Sigmoid colon (tissue), 7 donors: ENCODE measurements around the gene UBL4A. TPM values are rescaled to one million over a fixed set of nuclear protein-coding genes. Genes with fewer than 3 reads are reported as not detected.

ENCODE experiments used
- DNase-seq: peaks from one replicate; pipeline ENCODE4 v3.0.0-alpha.2; 2019
- H3K27ac ChIP-seq, 4 donors: fragments of 200-600 bp; sonication (generic); one replicate each; pipeline ENCODE4 v1.5.1; 2016 to 2019; ENCODE audit warnings: mild to moderate bottlenecking in 1 of 4
- H3K27me3 ChIP-seq, 3 donors: fragments of 200-600 bp; sonication (generic); one replicate each; pipeline ENCODE4 v1.5.1; 2019; ENCODE audit warnings: mild to moderate bottlenecking in 1 of 3
- H3K36me3 ChIP-seq, 4 donors: fragments of 200-600 bp; sonication (generic); one replicate each; pipeline ENCODE4 v1.5.1; 2016 to 2019
- H3K4me1 ChIP-seq, 4 donors: fragments of 200-600 bp; sonication (generic); one replicate each; pipeline ENCODE4 v1.5.1; 2017 to 2019
- H3K4me3 ChIP-seq, 4 donors: fragments of 200-600 bp; sonication (generic); one replicate each; pipeline ENCODE4 v1.5.1; 2017 to 2019; ENCODE audit warnings: mild to moderate bottlenecking in 2 of 4, moderate library complexity in 1 of 4
- H3K9me3 ChIP-seq, 4 donors: fragments of 200-600 bp in 3 of 4; sonication (generic) in 3 of 4; one replicate each; pipeline versions ENCODE4 v1.5.1 to v1.6.1; 2013 to 2019
- EP300 ChIP-seq, 4 donors: sonication (generic); formaldehyde crosslinking; IDR thresholded peaks; one replicate each; pipeline ENCODE4 v1.6.1; 2017; ENCODE audit warnings: antibody characterized with exemption in 4 of 4
- POLR2A ChIP-seq, 2 donors: fragments of 450-650 bp; IDR thresholded peaks; one replicate each; pipeline ENCODE4 v1.6.1; 2016; ENCODE audit warnings: antibody characterized with exemption in 2 of 2, mild to moderate bottlenecking in 2 of 2, moderate library complexity in 2 of 2
- POLR2AphosphoS5 ChIP-seq, 4 donors: sonication (generic); formaldehyde crosslinking; IDR thresholded peaks; one replicate each; pipeline ENCODE4 v1.6.1; 2017; ENCODE audit warnings: antibody characterized with exemption in 4 of 4
- WGBS, 2 donors: extraction: QIAGEN DNeasy Blood & Tissue Kit; methylation state at CpG; one replicate each; pipeline ENCODE4 v1.1.7; 2013; 5-methylcytosine and 5-hydroxymethylcytosine counted together
- intact Hi-C: fragments of 100-400 bp; cut with DNase I; formaldehyde crosslinking; loops from one replicate; pipeline ENCODE4 v1.15.1; 2023
- polyA plus RNA-seq, 3 donors: library from polyadenylated mRNA; stranded (reverse); fragments of 200-250 nt; gene quantifications; one replicate each; pipeline ENCODE4 v1.2.3, GENCODE V29; 2013
- total RNA-seq, 4 donors: library from RNA; depleted of rRNA; stranded (reverse); fragments of >200 nt; gene quantifications; one replicate each; pipeline ENCODE4 v1.1.0, GENCODE V29; 2016
- TF ChIP-seq, protein P1 (sequence below), 4 experiments: fragments of 450-650 bp in 3 of 4; fragments of 200-600 bp in 1 of 4; IDR thresholded peaks; one replicate each; pipeline ENCODE4 v1.5.1; 2016 to 2019; ENCODE audit warnings: antibody characterized with exemption in 4 of 4, mild to moderate bottlenecking in 3 of 4, moderate library complexity in 2 of 4
- donor health status: healthy with polysubstance abuse.
- donor health status: Bipolar disorder and iron deficiency.
- donor health status: healthy.

Gene UBL4A
- total and polyA plus RNA-seq, 7 donors: 31.6 to 51.0 (median 40.2) TPM

DNA sequence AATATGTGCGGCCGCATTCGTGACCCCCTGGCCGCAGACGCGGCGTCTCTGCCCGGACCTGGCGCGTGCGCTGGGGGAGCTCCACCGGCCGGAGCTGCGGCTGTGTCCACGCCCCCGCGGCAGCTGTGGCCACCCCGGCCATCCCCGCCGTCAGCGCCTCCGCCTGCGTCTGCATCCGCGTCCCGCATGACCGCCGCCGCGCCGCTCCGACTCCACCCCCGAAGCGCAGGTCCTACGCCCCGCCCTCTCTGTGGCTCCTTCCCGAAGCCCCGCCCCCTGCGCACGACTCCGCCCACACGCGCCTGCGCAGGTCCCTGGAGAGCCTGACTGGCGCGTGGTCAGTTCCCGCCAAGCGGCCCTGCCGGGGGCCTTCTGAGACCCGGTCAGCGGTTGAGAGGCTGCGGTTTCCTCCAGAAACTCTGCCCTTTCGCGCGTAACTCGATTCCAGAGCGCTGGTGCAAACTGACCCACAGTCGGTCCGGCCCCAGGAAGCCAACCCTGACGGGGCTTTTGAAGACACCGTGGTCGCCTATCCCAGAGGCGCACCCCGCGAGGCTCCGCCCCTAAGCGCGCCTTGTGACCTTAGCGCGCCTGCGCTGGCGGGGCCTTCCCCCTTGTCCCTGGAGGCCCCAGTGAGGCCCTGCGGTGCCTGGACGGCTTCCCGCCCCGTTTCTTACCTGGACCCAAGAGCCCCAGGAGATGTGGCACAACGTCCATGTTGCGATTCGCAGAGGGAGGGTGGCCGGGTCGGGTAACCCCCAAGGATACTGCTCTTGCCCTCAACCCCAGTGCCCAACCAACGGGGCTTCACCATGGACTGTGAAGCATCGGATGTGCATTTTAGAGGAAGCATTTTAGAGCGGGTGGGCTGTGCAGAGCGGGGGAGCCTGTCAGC, 7.4 kb downstream of the UBL4A start, which contains the start of gene LAGE3:
Gene LAGE3, minus strand, starts transcription at position 554 of the 895 bp plus-strand sequence. Its CDS starts 366 bp downstream, at position 188.
- no peaks in the 10 kb centered on the region for H3K27me3 ChIP-seq
- no peaks in the 10 kb centered on the region for H3K9me3 ChIP-seq
- peaks cover 0 to 13% (median 5%) of the 10 kb centered on the region in 4 donors for H3K4me1 ChIP-seq
- H3K36me3 ChIP-seq: no peaks in the 10 kb centered on the region
- peak; percentile 96 for DNase-seq
- peak within 1 kb of the TSS; percentile 82 to 85 (median 84) for H3K27ac ChIP-seq
- WGBS, 2 donors: 2 to 3% methylated on average over 85 of the region's 85 CpGs
- H3K4me3 ChIP-seq: peak within 1 kb of the TSS; percentile 37 to 57 (median 56)
- intact Hi-C loops: loop anchor here (5.0 kb wide), 2 partner anchors 38 to 67 kb away; partner anchors contain the start of genes FAM3A and TAFAZZIN
- TF ChIP-seq, protein P1, sequence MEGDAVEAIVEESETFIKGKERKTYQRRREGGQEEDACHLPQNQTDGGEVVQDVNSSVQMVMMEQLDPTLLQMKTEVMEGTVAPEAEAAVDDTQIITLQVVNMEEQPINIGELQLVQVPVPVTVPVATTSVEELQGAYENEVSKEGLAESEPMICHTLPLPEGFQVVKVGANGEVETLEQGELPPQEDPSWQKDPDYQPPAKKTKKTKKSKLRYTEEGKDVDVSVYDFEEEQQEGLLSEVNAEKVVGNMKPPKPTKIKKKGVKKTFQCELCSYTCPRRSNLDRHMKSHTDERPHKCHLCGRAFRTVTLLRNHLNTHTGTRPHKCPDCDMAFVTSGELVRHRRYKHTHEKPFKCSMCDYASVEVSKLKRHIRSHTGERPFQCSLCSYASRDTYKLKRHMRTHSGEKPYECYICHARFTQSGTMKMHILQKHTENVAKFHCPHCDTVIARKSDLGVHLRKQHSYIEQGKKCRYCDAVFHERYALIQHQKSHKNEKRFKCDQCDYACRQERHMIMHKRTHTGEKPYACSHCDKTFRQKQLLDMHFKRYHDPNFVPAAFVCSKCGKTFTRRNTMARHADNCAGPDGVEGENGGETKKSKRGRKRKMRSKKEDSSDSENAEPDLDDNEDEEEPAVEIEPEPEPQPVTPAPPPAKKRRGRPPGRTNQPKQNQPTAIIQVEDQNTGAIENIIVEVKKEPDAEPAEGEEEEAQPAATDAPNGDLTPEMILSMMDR (IDR thresholded peaks at IDR 0.05): no peak
- TF ChIP-seq POLR2AphosphoS5 (IDR thresholded peaks at IDR 0.05): peak; percentile 53 to 80 (median 72)
- TF ChIP-seq POLR2A (IDR thresholded peaks at IDR 0.05): peak in 1 of 2 donors; percentile 39
- TF ChIP-seq EP300 (IDR thresholded peaks at IDR 0.05): no peak

GRCh38 chrX:154477891-154478477, 8.4 kb downstream of the UBL4A start:
- peak; percentile 66 for DNase-seq
- 66% methylated on average over 24 of the region's 24 CpGs for WGBS, 2 donors
- intact Hi-C loops: loop anchor here (2.0 to 5.0 kb wide), 3 partner anchors 19 to 66 kb away; partner anchors contain the start of genes FAM3A, PLXNA3 and TAFAZZIN

GRCh38 chrX:154476821-154477220, 9.6 kb downstream of the UBL4A start:
- TF ChIP-seq POLR2AphosphoS5 (IDR thresholded peaks at IDR 0.05): no peak
- TF ChIP-seq, protein P1 (IDR thresholded peaks at IDR 0.05): no peak
- TF ChIP-seq EP300 (IDR thresholded peaks at IDR 0.05): no peak
- no peak for TF ChIP-seq POLR2A (IDR thresholded peaks at IDR 0.05)
- Histone ChIP-seq H3K4me3 (no peak overlapping the region), H3K27ac (no peak overlapping the region), H3K4me1 (peaks cover 0 to 13% (median 5%) of the 10 kb centered on the region in 4 donors), H3K9me3 (no peaks in the 10 kb centered on the region), H3K36me3 (no peaks in the 10 kb centered on the region), H3K27me3 (no peaks in the 10 kb centered on the region)
- intact Hi-C loops: loop anchor here (2.0 to 5.0 kb wide), 3 partner anchors 18 to 65 kb away; partner anchors contain the start of genes FAM3A, PLXNA3 and TAFAZZIN
- no peak for DNase-seq
- WGBS, 2 donors: 87 to 88% methylated on average over 8 of the region's 8 CpGs

More at GRCh38 chrX:154477891-154478477, 8.4 kb downstream of the UBL4A start:
- no peak for TF ChIP-seq POLR2A (IDR thresholded peaks at IDR 0.05)
- TF ChIP-seq, protein P1 (IDR thresholded peaks at IDR 0.05): no peak
- TF ChIP-seq EP300 (IDR thresholded peaks at IDR 0.05): no peak
- TF ChIP-seq POLR2AphosphoS5 (IDR thresholded peaks at IDR 0.05): no peak
- no peaks in the 10 kb centered on the region for H3K36me3 ChIP-seq
- H3K27ac ChIP-seq: peak overlapping the region; percentile 82 to 85 (median 84)
- no peaks in the 10 kb centered on the region for H3K27me3 ChIP-seq
- peaks cover 0 to 13% (median 5%) of the 10 kb centered on the region in 4 donors for H3K4me1 ChIP-seq
- H3K4me3 ChIP-seq: peak overlapping the region; percentile 37 to 57 (median 56)
- H3K9me3 ChIP-seq: no peaks in the 10 kb centered on the region

- intact Hi-C loops: no loop called here
- no peaks in the 10 kb centered on the region for H3K27me3 ChIP-seq
- no peak overlapping the region for H3K27ac ChIP-seq
- DNase-seq: no peak
- H3K9me3 ChIP-seq: no peaks in the 10 kb centered on the region
- no peak for TF ChIP-seq EP300 (IDR thresholded peaks at IDR 0.05)
- TF ChIP-seq POLR2A (IDR thresholded peaks at IDR 0.05): no peak
- TF ChIP-seq, protein P1 (IDR thresholded peaks at IDR 0.05): no peak
- no peak for TF ChIP-seq POLR2AphosphoS5 (IDR thresholded peaks at IDR 0.05)
- no peak overlapping the region for H3K4me3 ChIP-seq
- WGBS, 2 donors: 90 to 93% methylated on average over 7 of the region's 7 CpGs
- peaks cover 0 to 14% (median 6%) of the 10 kb centered on the region in 4 donors for H3K36me3 ChIP-seq
- H3K4me1 ChIP-seq: peaks cover 0 to 8% (median 2%) of the 10 kb centered on the region in 4 donors
Observed at GRCh38 chrX:154473683-154474082, 12.7 kb downstream of the UBL4A start.
